HG03457 (cell line): ENCODE measurements around the gene NEBL.
"Not testable (repeated sequence)": the region's sequence is repeated elsewhere in the genome, so short reads cannot be mapped to it uniquely, and the experiment has no call there.

Source experiments
- ATAC-seq: cut with Tn5 transposase; IDR thresholded peaks from one replicate; pipeline ENCODE4 v1.9.1; 2021; ENCODE audit warnings: moderate number of reproducible peaks; ENCODE audit not compliant: unreplicated experiment

NEBL gene, protein sequence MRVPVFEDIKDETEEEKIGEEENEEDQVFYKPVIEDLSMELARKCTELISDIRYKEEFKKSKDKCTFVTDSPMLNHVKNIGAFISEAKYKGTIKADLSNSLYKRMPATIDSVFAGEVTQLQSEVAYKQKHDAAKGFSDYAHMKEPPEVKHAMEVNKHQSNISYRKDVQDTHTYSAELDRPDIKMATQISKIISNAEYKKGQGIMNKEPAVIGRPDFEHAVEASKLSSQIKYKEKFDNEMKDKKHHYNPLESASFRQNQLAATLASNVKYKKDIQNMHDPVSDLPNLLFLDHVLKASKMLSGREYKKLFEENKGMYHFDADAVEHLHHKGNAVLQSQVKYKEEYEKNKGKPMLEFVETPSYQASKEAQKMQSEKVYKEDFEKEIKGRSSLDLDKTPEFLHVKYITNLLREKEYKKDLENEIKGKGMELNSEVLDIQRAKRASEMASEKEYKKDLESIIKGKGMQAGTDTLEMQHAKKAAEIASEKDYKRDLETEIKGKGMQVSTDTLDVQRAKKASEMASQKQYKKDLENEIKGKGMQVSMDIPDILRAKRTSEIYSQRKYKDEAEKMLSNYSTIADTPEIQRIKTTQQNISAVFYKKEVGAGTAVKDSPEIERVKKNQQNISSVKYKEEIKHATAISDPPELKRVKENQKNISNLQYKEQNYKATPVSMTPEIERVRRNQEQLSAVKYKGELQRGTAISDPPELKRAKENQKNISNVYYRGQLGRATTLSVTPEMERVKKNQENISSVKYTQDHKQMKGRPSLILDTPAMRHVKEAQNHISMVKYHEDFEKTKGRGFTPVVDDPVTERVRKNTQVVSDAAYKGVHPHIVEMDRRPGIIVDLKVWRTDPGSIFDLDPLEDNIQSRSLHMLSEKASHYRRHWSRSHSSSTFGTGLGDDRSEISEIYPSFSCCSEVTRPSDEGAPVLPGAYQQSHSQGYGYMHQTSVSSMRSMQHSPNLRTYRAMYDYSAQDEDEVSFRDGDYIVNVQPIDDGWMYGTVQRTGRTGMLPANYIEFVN

GRCh38 chr10:20897146-20897825 lies at the start of gene NEBL:
Gene NEBL (minus strand): TSS chr10:20897311. CDS start chr10:20897205, 106 bp downstream.
- ATAC-seq, result no peak

DNA sequence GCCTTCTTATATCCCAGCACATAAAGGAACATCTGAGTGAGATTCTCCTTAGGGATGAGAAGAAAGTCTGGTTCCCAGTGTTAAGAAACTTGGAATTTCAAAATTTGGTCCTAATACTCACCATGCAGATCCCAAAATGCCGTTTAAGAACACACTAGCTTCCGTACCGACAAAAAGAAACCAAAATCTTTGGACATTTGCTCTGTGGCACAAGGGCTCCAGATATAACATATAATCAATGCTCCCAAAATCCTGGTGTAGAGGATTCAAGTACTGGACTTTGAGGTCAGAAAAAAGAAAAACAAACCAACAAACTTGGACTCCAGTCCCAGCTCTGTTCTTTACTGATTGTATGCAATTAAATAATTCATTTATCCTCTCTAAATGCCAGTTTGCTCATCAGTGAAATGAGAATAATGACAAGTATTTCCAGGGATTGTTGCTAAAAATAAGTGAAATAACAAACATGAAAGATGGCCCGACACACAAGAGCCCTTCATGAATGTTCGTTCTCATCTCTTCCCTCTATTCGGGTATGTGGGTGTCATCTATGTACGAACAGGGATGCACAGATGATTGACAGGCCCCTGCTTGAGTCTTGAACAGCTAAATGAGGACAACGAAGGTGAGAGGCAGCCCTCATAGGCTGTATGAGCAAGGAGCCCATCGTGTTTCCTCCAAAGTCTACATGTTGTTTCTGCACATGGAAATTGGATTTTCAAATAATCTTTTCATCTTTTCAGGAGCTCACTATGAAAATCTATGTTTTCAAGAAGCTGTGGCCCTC lies 48.6 kb upstream of the NEBL start:
- ATAC-seq, result no peak

GRCh38 chr10:20944789-20945502 lies 47.8 kb upstream of the NEBL start:
- no peak for ATAC-seq

GRCh38 chr10:20939414-20939813 lies 42.3 kb upstream of the NEBL start:
- ATAC-seq, result not testable (repeated sequence)

DNA sequence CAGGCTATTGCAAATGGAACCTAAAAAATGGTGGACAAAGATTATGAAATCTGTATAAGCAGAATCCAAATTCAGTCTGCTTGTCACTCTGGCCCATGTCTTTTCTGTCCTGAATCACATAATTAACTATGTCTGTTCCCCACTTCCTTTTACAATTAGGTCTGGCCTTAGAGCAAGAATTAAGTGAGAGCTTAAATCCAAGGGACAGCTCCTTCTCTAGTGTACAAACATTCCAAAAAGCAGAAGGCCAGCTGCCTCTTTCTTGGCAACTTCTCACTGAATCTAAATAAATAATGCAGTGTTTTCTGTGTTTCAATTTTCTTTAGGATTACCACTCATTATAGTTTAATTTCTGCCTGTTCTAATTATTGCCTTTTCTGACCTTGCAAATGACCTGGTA lies 39.3 kb upstream of the NEBL start:
- ATAC-seq, result no peak

- no peak for ATAC-seq
Measured at GRCh38 chr10:20935931-20936330, 38.8 kb upstream of the NEBL start.

DNA sequence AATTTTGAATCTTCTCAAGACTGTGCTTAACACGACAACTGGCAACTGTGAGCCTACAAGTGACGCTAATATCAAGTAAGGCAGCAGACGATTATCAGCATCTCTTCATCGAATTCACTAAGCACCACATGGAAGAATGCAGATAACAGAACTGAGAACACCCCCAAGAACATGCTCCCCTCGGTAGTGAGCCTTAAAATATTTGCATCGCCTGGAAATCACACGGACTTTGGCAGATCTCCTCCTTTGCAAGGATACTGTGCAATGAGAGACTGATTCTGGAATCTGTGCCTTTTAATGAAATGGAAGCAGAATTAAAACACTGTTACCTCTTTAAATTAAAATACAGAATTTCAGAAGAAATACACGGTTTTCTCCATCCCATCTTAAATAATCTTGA lies 38.2 kb upstream of the NEBL start:
- ATAC-seq, result no peak

DNA sequence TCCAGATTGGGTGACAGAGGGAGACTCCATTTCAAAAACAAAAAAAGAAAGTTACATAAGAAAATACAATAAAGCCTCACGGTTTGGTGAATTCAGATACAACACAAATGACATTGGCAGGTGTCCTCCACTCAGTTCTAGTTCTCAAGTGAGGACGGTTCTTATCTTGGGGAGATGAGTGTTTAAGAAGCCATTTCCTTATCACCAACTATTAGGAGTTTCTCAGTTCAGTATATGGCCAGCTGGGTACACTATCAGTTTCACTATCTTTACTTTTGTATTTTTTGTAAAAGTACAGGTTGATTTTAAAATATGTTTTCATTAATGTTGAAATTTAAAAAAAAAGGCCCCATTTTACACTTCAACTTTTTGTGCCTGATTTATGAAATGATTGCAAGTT lies 36.6 kb upstream of the NEBL start:
- no peak for ATAC-seq

- ATAC-seq, result no peak
Measured at GRCh38 chr10:20932606-20933126, 35.6 kb upstream of the NEBL start.

GRCh38 chr10:20931156-20931795 lies 34.2 kb upstream of the NEBL start:
- ATAC-seq, result no peak

- no peak for ATAC-seq
Measured at GRCh38 chr10:20927456-20927855, 30.3 kb upstream of the NEBL start.

GRCh38 chr10:20922451-20922850 lies 25.3 kb upstream of the NEBL start:
- no peak for ATAC-seq

- ATAC-seq, result no peak
Measured at GRCh38 chr10:20922033-20922432, 24.9 kb upstream of the NEBL start.

- ATAC-seq, result no peak
Measured at GRCh38 chr10:20920061-20920460, 22.9 kb upstream of the NEBL start.

DNA sequence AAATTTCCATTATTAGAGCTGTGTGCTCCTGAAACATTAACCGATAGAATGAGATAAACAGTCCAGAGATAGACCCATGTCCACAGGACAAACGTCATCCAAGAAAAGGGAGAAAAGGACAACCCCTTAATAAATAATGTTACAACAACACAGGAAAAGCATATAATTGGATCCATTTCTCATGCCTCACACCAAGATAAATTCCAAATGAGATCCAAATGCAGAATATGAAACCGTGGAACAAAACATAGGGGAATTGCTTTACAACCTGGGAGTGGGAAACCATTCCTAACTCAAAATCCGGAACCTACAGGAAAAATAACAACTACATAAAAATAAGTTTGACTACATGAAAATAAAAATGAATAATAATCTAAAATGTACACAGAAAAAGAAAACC lies 22.4 kb upstream of the NEBL start:
- no peak for ATAC-seq

DNA sequence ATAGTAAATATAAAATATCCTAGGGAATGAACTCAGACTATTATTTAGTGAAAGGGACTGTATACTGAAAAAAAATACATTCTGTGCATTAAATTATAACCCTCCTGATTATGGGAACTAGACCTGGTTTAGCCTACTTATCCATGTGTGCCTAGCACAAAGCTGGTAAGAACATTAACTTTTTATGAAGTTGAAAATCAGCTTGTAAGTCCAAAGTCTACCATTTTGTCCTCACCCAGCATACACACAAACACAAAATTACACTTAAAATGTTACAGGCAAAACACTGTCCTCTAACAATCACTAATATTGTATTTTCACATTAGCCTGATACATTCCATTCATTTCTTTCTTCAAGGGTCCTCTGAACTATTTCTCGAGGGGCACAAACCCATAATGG lies 19.9 kb upstream of the NEBL start:
- no peak for ATAC-seq

DNA sequence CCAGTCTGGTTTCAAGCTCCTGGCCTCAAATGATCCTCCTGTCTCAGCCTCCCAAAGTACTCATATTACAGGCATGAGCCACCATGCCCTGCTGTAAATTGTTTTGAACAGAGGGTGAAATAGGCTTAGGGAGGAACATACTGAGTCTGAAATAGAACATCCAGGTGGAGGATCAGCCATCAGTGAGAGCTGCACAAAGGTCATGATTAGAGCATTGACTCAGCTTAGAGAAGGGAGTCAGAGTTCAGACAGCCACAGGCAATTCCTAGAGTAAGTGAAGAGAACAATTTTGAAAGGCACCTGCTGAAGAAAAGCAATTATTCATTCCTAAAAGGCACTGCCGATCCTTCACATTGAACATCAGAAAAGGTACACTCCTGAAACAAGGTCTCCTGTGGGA lies 15.9 kb upstream of the NEBL start:
- ATAC-seq, result no peak

- no peak for ATAC-seq
Measured at GRCh38 chr10:20911626-20912025, 14.5 kb upstream of the NEBL start.

GRCh38 chr10:20909801-20910200 lies 12.7 kb upstream of the NEBL start:
- ATAC-seq, result no peak
